NCI-H2107 treated with DMSO at 0.1 percent for 48 hours (cell line): ENCODE measurements around the gene SIK3.
"Not testable (repeated sequence)": the region's sequence is repeated elsewhere in the genome, so short reads cannot be mapped to it uniquely, and the experiment has no call there.

Experiments
- DNase-seq: peaks from one replicate; lab custom pipeline; 2025; ENCODE audit not compliant: unreplicated experiment; lab: John Stamatoyannopoulos, UW

SIK3 gene

GRCh38 chr11:116804001-116804400 lies 294.2 kb downstream of the SIK3 start:
- no peak for DNase-seq

- DNase-seq = not testable (repeated sequence)
Observed at GRCh38 chr11:116801662-116802061, 296.6 kb downstream of the SIK3 start.

- DNase-seq = no peak
Observed at GRCh38 chr11:116800610-116801009, 297.6 kb downstream of the SIK3 start.

GRCh38 chr11:116798368-116798767 lies 299.9 kb downstream of the SIK3 start:
- DNase-seq = no peak

GRCh38 chr11:116797816-116798215 lies 300.4 kb downstream of the SIK3 start:
- DNase-seq = no peak

- DNase-seq = no peak
Observed at GRCh38 chr11:116796548-116796947, 301.7 kb downstream of the SIK3 start.

GRCh38 chr11:116794851-116795250 lies 303.4 kb downstream of the SIK3 start:
- DNase-seq = no peak

GRCh38 chr11:116793772-116794097 lies 304.5 kb downstream of the SIK3 start:
- DNase-seq = no peak
